ENCODE measurements around the gene AFF2. TPM values are rescaled to one million over a fixed set of nuclear protein-coding genes. Genes with fewer than 3 reads are reported as not detected.

AFF2 gene
- total and polyA plus RNA-seq, 2 donors (not counting 3 experiments of a cell fraction or from before 2014, with no cell fraction given): 0.03 to 0.07 TPM

DNA sequence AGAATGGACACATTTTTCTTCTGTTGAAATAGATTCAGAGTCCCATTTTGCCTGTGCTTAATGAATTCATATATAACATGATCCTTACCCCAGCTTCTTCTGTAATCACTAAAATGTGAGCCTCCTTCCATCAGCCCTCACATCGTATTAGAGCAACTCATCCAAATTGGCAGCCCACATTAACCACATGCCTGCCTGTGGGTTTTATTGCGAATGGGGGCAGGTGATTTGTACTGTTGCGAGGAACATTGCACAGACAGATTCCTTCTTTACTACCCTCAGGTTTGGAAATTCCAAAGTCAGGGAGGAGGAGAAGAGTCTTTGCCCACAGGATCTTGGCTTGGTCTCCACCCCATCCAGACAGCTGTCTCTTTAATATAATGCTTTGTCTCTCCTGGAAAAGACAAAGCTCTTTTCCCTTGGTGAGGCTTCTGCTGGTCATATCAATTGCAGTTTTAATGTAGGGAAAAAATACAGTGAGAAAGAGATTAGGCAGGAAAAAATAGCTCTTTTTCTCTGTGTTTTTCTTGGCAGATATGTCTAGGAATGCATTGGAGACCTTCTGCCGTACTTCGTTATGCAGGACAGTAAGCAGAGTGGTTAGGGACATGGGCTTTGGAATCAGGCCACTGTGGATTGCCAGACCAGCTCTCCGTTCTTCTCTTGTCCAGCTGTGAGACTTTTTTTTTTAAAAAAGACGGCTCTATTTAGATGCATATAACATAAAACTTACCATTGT is 371.2 kb downstream of the AFF2 start:
- Histone ChIP-seq H3K9me3 (replicated peaks; ENCODE audit: control insufficient read depth, insufficient read depth, low read length) (no peaks in the 10 kb centered on the region), H4K20me1 (replicated peaks; ENCODE audit: control insufficient read depth, extremely low read depth, insufficient read depth, low read length) (no peaks in the 10 kb centered on the region), H3K27ac (ENCODE audit: insufficient read depth, low read depth, low read length) (no peak overlapping the region), H2AFZ (ENCODE audit: low read depth, low read length) (no peak overlapping the region), H3K4me2 (ENCODE audit: insufficient read depth, low read length) (no peak overlapping the region), H3K9ac (replicated peaks; ENCODE audit: extremely low read depth, insufficient read depth, low read length) (no peak overlapping the region), H3K36me3 (ENCODE audit: control insufficient read depth in 2 of 2, extremely low read depth in 1 of 2, insufficient read depth in 2 of 2, low read length in 2 of 2) (no peaks in the 10 kb centered on the region), H3K27me3 (ENCODE audit: control insufficient read depth in 2 of 2, insufficient read depth in 2 of 2, low read length in 2 of 2) (no peaks in the 10 kb centered on the region), H3K9me1 (replicated peaks; ENCODE audit: control insufficient read depth, extremely low read depth, insufficient read depth, low read length) (no peaks in the 10 kb centered on the region), H3K79me2 (ENCODE audit: control insufficient read depth, insufficient read depth, low read length) (no peaks in the 10 kb centered on the region), H3K4me1 (ENCODE audit: control insufficient read depth, extremely low read depth, insufficient read depth, low read length) (no peaks in the 10 kb centered on the region), H3K4me3 (replicated peaks in 1 of 3; ENCODE audit: insufficient read depth in 1 of 3, low read depth in 1 of 3, low read length in 3 of 3) (no peak overlapping the region)
- dilution Hi-C loops (cut with MboI; ENCODE audit: extremely low pct_ligation_motif_present, low sequenced_read_pairs) (no loop called here), intact Hi-C loops (cut with micrococcal nuclease) (no loop called here)
- no TSS peak for BruUV-seq (replicated peaks)
- ChIA-PET CTCF (no interaction called here), POLR2A (no interaction called here)
- FAIRE-seq (no peak), DNase-seq (ENCODE audit: low read depth, low spot score) (no peak)
- no peak for TF ChIP-seq JUN (IDR thresholded peaks at IDR 0.05; ENCODE audit: borderline replicate concordance, insufficient read depth, insufficient read length, low read depth)
- TF ChIP-seq, protein P1, sequence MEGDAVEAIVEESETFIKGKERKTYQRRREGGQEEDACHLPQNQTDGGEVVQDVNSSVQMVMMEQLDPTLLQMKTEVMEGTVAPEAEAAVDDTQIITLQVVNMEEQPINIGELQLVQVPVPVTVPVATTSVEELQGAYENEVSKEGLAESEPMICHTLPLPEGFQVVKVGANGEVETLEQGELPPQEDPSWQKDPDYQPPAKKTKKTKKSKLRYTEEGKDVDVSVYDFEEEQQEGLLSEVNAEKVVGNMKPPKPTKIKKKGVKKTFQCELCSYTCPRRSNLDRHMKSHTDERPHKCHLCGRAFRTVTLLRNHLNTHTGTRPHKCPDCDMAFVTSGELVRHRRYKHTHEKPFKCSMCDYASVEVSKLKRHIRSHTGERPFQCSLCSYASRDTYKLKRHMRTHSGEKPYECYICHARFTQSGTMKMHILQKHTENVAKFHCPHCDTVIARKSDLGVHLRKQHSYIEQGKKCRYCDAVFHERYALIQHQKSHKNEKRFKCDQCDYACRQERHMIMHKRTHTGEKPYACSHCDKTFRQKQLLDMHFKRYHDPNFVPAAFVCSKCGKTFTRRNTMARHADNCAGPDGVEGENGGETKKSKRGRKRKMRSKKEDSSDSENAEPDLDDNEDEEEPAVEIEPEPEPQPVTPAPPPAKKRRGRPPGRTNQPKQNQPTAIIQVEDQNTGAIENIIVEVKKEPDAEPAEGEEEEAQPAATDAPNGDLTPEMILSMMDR (IDR thresholded peaks at IDR 0.05; ENCODE audit: extremely low read depth in 1 of 2, insufficient read depth in 1 of 2, low read depth in 1 of 2, low read length in 2 of 2): no peak
- no peak for TF ChIP-seq POLR2A (IDR thresholded peaks at IDR 0.05; ENCODE audit: low read depth, low read length)
- no peak for TF ChIP-seq POLR2AphosphoS5 (IDR thresholded peaks at IDR 0.05; ENCODE audit: insufficient read depth, low read depth, low read length)
- TF ChIP-seq GATA2 (IDR thresholded peaks at IDR 0.05; ENCODE audit: insufficient read depth, insufficient read length, low read depth, low read length): no peak
- no peak for TF ChIP-seq MYC (IDR thresholded peaks at IDR 0.05; ENCODE audit: low read depth, low read length)
- no peak for TF ChIP-seq EZH2 (IDR thresholded peaks at IDR 0.05; ENCODE audit: borderline replicate concordance, low read depth, low read length, severe bottlenecking)
- TF ChIP-seq, protein P2, sequence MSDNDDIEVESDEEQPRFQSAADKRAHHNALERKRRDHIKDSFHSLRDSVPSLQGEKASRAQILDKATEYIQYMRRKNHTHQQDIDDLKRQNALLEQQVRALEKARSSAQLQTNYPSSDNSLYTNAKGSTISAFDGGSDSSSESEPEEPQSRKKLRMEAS (IDR thresholded peaks at IDR 0.05; ENCODE audit: insufficient read depth, insufficient read length): no peak
- no peak for TF ChIP-seq FOS (IDR thresholded peaks at IDR 0.05; ENCODE audit: borderline replicate concordance, insufficient read depth, low read length)

All from endothelial cell of umbilical vein (primary cell).